Measurements from ENCODE around the gene ESYT2.

GRCh38 chr7:158863611-158864506, 34.5 kb upstream of the ESYT2 start:
- TF ChIP-seq CTCF (conservative IDR thresholded peaks at IDR 0.05 in 1 of 2, IDR thresholded peaks at IDR 0.05 in 1 of 2; ENCODE audit: extremely low read depth in 1 of 2, insufficient read depth in 1 of 2, low read depth in 1 of 2, low read length in 2 of 2) (no peak), EZH2 (IDR thresholded peaks at IDR 0.05; ENCODE audit: borderline replicate concordance, low read length) (no peak)

Data from mammary epithelial cell (primary cell).